Endometrial microvascular endothelial cells (primary cell): Measurements from ENCODE around the gene SPOCK1. TPM values are rescaled to one million over a fixed set of nuclear protein-coding genes. Genes with fewer than 3 reads are reported as not detected.

Experiments used
- in situ Hi-C: cut with HindIII; loops from 2 replicates; pipeline ENCODE4 v1.10.0; 2017; ENCODE audit warnings: low sequenced_read_pairs, low pct_unique_long_range_greater_than_20kb; ENCODE audit errors: inconsistent ontology term
- total RNA-seq: library from RNA; depleted of rRNA; stranded (reverse); fragments of >200 nt; gene quantifications from one replicate; pipeline ENCODE4 v1.2.3, GENCODE V29; 2015; ENCODE audit errors: inconsistent ontology term

The SPOCK1 gene
- total RNA-seq, 1 donor from 2014 or later = 8.7 TPM

DNA sequence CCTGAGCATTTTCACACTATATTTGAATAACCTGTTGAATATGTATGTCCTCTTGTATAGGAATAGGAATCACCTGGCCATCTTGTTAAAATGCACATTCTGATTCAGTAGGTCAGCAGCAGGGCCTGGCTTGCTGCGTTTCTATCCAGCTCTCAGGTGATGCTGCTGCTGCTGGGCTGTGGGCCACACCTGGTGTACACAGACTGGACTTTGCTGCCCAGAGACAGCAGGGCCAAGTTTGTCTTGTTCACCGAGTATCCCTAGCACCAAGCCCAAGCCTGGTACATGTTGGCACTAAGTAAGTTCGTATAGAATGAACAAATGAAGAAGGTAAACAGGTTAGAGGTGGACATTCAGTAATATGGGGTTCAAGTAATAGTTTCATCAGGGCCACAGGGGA, 151.3 kb downstream of the SPOCK1 start:
- in situ Hi-C loops = no loop called here

GRCh38 chr5:137346281-137346680, 152.8 kb downstream of the SPOCK1 start:
- in situ Hi-C loops = no loop called here

DNA sequence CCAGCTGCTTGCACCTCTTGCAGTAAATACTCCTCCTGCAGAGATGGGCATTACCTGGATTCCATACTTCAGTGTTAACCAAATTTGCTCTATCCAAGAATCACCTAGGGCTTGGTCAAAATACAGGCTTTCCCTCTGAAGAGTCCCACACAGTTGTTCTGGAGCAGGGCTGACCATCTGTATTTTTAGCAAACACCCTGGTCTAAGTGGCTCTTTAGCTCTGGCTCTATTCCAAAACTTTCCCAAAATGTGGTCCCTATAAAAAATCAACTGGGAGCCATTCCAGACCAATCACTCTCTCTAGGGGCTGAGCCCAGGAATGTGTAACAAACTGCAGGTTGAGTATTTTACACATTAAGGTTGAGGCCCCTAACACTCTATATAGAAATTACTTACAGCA, 153.7 kb downstream of the SPOCK1 start:
- in situ Hi-C loops = no loop called here

DNA sequence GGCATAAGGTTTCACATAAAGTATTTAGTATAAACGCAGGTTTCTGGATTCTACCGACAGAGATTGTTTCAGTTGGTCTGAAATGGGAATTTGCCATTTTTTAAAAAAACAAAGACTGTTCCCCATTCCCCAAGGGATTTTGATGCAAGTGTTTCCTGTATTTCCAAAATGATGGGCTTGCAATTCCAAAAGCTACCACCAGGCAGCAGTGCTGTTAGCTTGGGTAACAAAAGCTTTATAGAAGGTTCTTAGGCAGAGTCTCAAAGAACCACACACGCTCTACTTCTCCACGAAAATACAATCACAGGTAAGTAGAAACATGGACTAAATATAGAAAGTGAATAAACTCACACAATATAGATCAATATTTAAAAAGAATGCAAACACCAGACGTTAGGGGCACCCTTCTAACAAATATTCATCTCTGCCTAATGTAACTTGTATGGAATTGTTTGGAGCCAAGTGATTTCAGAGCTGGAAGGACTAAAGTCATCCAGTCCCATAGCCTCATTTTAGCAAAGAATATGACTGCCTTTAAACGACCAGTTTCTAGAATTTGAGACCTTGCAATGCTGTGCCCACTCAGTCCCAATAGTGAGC, 154.3 kb downstream of the SPOCK1 start:
- in situ Hi-C loops = no loop called here

- in situ Hi-C loops = no loop called here
These were observed 155.1 kb downstream of the SPOCK1 start for GRCh38 chr5:137344021-137344420.

DNA sequence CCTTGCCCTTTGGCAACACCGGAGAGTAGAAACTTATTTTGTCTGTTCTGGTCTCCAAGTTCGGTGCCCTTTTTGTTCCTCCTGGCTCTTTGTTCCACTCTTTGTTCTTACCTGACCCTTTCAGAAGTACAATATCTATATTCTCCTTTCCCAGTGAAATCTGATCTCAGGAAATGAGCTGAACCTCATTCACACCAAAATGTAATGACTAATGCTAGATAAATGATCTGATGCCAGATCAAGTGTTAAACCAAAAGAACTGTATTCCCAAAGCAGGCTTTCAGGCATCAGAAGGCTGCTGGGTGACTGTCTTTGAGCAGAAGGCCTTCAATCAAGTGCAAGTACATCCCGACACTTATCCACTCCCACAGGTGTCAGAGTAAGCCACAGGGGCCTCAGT, 156.4 kb downstream of the SPOCK1 start:
- in situ Hi-C loops = no loop called here

DNA sequence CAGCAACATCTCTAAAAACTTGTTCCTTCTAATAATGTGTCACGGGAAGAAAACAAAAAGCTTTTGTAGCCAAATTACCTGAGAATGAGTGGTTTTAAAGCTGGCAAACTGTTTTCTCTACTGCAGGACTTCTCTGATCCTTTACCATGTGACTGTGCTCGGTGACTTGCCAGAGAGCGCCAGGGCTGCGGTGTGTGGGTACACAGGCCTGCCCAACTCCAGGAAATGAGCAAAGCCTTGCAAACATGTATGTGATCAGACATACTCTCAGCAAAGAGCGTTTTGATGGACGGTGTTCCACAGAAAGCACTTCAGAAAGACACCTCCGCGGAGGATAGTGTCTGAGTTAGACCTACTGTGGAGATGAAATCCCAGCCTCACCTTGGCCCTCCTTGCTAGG, 157.3 kb downstream of the SPOCK1 start:
- in situ Hi-C loops = no loop called here

DNA sequence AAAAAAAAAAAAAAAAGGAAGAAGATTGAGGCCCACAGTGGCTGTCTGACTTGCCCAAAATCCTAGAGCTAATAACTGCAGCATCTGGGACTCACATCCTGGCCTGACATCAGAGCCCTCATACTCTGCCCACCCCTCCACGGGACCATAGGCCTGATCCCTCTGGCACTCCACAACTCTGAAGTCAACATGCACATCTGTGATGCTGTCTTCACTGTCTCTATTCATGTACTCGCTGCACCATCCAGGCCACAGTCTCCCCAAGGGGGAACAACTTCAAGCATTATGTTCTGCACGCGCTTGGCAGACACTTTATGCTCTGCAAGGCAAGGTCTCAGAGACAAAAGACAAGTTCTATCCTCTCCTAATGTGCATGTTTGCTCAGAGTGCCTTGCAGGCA, 158.2 kb downstream of the SPOCK1 start:
- in situ Hi-C loops = no loop called here

DNA sequence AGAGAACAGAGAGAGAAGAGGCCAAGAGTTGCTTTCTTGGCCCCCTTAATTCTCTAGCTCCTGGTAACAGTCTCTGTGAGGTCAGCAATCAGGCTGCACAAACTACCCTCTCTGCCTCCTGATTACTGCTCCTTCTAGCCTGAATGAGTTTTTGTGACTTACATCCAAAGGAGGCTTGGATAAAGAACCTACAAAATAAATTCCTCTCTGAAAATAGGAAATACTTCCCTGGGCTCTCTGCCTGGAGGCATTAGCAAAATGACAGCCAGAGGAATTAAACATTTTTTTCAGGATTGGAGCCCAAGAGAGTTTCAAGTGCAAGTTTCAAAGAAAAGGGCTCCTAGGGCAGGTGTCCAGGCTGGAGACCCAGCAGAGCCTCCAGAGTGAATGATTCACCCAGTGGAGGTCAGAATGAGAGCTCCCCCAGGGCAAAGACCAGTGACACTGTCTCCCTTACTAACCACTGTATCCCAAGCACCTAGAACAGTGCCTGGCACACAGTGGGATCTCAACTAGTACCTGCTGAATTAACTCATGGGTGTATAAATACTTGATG, 162.5 kb downstream of the SPOCK1 start:
- in situ Hi-C loops = no loop called here

DNA sequence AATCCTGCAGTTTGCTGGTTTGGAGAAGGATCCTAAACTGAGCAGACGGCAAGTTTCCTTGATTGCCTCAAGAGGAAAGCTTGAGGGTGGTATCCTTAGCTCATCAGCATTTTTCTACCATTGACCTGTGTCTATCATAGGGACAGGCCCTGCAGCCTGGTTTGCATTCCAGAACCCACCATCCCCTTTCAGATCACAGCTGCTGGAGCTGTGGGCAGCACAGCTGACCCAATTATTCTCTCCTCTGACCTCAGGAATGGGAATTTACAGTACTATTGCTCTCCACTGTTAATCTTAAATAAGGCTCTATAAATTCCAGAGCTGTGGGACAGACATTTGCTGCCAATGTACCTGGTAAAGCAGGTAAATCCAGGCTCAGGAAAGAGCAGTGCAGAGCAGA, 163.0 kb downstream of the SPOCK1 start:
- in situ Hi-C loops = no loop called here

GRCh38 chr5:137335493-137335892, 163.6 kb downstream of the SPOCK1 start:
- in situ Hi-C loops = no loop called here

- in situ Hi-C loops = no loop called here
These were observed 165.2 kb downstream of the SPOCK1 start for GRCh38 chr5:137333928-137334327.

DNA sequence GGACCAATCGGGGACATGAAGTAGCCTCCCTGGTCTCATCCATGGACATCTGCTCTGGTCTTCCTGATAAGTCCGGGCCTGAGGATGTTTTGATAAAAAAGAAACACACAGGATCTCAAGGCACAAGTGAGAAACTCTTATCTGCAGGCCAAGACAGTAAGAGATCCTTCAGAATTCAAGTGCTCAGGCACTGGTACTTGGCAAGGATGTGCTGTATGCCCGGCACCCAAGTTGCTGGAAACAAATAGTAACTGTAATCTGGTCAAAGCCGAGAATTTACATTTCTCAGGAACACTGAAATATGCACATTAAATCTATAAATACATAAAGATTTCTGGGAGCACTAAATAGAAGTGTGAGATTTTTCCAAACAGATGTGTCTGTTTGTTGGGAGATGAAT, 165.7 kb downstream of the SPOCK1 start:
- in situ Hi-C loops = no loop called here

GRCh38 chr5:137332296-137332695, 166.8 kb downstream of the SPOCK1 start:
- in situ Hi-C loops = no loop called here

DNA sequence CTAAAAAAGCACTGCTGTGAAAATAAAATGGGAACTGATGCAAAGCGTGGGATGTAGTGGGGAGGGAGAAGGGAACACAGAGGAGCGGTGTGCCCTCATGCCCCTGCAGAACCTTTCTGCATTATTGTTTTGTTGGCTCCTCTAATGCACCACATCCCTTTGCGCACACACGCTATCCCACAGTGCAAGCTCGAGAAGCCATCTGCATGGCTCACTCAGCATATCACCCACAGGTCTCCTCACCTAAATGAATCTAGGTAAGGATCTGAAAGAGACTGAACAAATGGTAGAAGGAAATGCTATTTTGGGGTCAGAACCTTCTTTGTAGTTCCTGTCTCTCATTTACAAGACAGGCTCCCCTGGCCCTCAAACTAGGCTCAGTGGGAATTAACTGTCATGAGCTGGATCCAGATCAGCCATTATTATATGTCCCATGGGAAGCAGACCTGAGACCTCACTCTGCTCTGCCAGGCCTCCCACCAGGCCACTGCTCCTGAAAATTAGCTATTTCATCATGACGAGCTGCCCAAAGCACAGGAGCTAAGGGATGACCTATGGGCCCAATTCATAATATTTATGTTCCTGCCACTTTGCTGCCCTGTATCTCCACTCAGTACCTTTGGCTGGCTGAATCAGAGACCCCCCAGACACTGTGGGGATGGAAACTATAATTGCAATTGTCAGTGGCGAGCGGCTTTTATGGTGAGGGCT, 169.4 kb downstream of the SPOCK1 start:
- in situ Hi-C loops = no loop called here

- in situ Hi-C loops = no loop called here
These were observed 170.1 kb downstream of the SPOCK1 start for GRCh38 chr5:137328991-137329390.

- in situ Hi-C loops = no loop called here
These were observed 170.7 kb downstream of the SPOCK1 start for GRCh38 chr5:137328463-137328862.

DNA sequence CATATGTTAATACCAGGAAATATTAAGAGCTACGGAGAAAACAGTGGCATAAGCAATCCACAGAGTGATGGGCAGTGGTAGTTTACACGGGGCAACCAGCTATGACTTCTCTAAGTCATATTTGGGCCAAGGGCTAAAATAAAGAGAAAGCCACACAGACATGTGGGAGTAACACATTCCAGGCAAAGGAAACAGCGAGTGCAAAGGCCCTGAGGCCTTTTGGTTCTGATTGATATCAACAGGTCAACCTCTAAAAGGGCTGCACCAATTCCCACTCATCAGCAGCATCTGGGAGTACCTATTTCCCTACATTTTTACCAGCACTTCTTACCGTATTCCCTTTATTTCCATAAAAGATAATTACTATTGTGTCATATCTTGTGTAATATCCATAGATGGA, 173.4 kb downstream of the SPOCK1 start:
- in situ Hi-C loops = no loop called here

- in situ Hi-C loops = no loop called here
These were observed 178.8 kb downstream of the SPOCK1 start for GRCh38 chr5:137320056-137321045.
